A549 (cell line): ENCODE results near the gene KCNQ1.

ENCODE experiments used
- CTCF ChIP-seq: fragments of >200 bp; sonication (Bioruptor Twin); formaldehyde crosslinking; IDR thresholded peaks from 3 replicates; pipeline ENCODE4 v1.5.1; 2016
- E2F6 ChIP-seq: IDR thresholded peaks from 2 replicates; pipeline ENCODE4 v1.6.1; 2012; ENCODE audit warnings: low read depth, borderline replicate concordance

DNA sequence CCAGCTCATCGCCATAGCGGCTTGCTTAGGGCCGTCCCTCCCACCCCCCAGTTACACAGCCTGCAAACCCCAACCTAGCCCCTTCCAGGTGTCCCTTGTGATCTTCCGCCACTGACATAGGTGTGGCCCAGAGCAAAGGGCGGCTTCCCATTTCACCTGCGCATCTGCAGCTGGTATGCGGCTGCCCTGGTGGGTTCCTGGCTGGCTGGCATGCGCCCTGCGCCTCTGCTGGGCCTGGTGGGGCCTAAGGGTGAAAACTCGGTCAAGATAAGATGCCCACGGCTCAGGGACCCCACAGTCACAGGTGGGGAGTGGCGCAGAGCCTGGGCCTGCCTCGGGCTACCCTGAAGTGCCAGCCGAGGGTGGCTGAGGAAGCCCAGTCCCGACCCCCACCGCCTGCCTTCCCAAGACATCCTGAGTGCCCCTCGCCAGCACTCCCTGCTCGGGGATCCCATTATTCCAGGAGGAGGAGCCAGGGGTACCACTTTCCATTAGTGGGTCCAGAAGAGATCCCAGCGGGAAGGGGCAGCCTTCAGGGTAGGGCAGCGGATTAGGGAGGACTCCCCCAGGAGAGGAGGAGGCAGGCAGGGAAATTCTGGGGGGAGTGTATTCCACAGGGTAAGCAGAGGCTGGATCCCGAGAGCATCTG, 291.9 kb downstream of the KCNQ1 start:
- TF ChIP-seq CTCF (no peak), E2F6 (no peak)
